Nephron progenitor cell (in vitro differentiated cells): ENCODE data around the gene KIAA1328.

ENCODE experiments used
- DNase-seq: peaks from one replicate; pipeline ENCODE4 v3.0.0; 2021
- H3K27ac Mint-ChIP-seq: 2 replicates; pipeline ENCODE4 v1.8.0; 2021; ENCODE audit warnings: mild to moderate bottlenecking, moderate library complexity, mixed read lengths
- H3K27me3 Mint-ChIP-seq: 2 replicates; pipeline ENCODE4 v1.8.0; 2021; ENCODE audit warnings: mild to moderate bottlenecking, low read depth, mixed read lengths; ENCODE audit not compliant: poor library complexity
- H3K36me3 Mint-ChIP-seq: 2 replicates; pipeline ENCODE4 v1.8.0; 2021; ENCODE audit warnings: low read depth, mixed read lengths
- H3K4me1 Mint-ChIP-seq: 2 replicates; pipeline ENCODE4 v1.8.0; 2021; ENCODE audit warnings: mixed read lengths
- H3K4me3 Mint-ChIP-seq: 2 replicates; pipeline ENCODE4 v1.8.0; 2021; ENCODE audit warnings: mild to moderate bottlenecking, moderate library complexity, mixed read lengths
- H3K9me3 Mint-ChIP-seq: 2 replicates; pipeline ENCODE4 v1.8.0; 2021; ENCODE audit warnings: mild to moderate bottlenecking, moderate library complexity, mixed read lengths
- TF ChIP-seq, protein P1 (sequence below): fragments of 200-600 bp; sonication (generic); IDR thresholded peaks from 2 replicates; pipeline ENCODE4 v1.5.0; 2021; ENCODE audit warnings: antibody characterized with exemption

Gene KIAA1328

DNA sequence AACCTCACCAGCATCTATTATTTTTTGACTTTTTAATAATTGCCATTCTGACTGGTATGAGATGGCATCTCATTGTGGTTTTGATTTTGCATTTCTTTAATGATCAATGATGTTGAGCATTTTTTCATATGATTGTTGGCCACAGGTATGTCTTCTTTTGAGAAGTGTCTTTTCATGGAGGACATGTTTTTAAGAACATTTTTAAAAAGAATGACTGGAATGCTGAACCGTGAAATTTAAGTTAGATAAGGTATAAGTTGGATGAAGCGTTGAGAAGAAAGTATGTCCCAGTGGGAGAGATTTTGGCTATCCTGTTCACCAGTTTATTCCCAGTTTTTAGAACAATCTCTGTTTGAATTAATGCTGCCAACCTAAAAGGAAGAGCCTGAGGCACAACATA, 370.8 kb downstream of the KIAA1328 start:
- no peak for DNase-seq
- no peak overlapping the region for H3K27ac Mint-ChIP-seq
- TF ChIP-seq, protein P1, sequence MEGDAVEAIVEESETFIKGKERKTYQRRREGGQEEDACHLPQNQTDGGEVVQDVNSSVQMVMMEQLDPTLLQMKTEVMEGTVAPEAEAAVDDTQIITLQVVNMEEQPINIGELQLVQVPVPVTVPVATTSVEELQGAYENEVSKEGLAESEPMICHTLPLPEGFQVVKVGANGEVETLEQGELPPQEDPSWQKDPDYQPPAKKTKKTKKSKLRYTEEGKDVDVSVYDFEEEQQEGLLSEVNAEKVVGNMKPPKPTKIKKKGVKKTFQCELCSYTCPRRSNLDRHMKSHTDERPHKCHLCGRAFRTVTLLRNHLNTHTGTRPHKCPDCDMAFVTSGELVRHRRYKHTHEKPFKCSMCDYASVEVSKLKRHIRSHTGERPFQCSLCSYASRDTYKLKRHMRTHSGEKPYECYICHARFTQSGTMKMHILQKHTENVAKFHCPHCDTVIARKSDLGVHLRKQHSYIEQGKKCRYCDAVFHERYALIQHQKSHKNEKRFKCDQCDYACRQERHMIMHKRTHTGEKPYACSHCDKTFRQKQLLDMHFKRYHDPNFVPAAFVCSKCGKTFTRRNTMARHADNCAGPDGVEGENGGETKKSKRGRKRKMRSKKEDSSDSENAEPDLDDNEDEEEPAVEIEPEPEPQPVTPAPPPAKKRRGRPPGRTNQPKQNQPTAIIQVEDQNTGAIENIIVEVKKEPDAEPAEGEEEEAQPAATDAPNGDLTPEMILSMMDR = no peak
- H3K9me3 Mint-ChIP-seq = peaks cover 37% of the 10 kb centered on the region
- H3K4me3 Mint-ChIP-seq = no peak overlapping the region
- no peaks in the 10 kb centered on the region for H3K4me1 Mint-ChIP-seq
- peaks cover 16% of the 10 kb centered on the region for H3K36me3 Mint-ChIP-seq
- no peaks in the 10 kb centered on the region for H3K27me3 Mint-ChIP-seq

DNA sequence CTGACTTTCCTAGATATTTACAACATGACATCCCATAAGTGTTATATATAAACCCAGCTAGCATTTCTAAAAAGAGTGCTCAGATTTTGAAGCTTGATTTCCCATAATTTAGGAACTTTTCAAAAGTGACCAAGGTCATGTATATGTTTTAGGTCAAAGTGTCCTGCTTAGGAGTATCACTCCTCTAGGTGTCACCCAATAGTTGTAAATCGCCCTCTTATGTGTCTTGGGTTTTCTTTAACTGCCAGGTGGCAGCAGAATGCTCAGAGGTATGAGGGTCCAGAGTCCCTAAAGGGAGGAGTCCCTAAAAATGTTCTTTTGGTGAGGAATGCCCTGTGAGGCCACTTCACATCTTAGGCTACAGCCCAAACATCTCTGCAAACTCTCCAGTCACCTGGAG, 378.4 kb downstream of the KIAA1328 start:
- Mint-ChIP-seq H3K27me3 (no peaks in the 10 kb centered on the region), H3K4me3 (no peak overlapping the region), H3K36me3 (peaks cover 9% of the 10 kb centered on the region), H3K4me1 (no peaks in the 10 kb centered on the region), H3K27ac (no peak overlapping the region), H3K9me3 (peaks cover 24% of the 10 kb centered on the region)
- TF ChIP-seq, protein P1 = no peak
- no peak for DNase-seq

DNA sequence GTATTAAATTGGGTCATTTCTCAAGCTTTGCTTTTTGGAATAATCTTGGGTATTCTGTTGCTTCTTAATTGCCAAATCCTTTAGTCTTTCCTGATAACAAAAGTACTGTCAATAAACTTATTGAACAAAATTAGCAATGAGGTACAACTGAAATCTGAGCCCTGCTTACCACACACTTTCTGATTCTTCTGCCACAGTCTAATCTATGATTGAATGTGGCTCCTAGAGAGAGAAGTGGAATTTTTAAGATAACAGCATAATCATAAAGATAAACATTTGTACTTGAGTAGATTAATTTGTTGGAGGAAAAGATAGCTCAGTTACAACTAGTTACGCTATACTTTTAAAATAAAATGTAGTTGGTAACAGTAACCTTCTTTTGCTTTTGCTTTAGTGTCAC, 381.9 kb downstream of the KIAA1328 start:
- Mint-ChIP-seq H3K27me3 (peaks cover 2% of the 10 kb centered on the region), H3K9me3 (peaks cover 27% of the 10 kb centered on the region), H3K36me3 (peaks cover 15% of the 10 kb centered on the region), H3K27ac (no peak overlapping the region), H3K4me1 (no peaks in the 10 kb centered on the region), H3K4me3 (no peak overlapping the region)
- TF ChIP-seq, protein P1 = no peak
- no peak for DNase-seq

DNA sequence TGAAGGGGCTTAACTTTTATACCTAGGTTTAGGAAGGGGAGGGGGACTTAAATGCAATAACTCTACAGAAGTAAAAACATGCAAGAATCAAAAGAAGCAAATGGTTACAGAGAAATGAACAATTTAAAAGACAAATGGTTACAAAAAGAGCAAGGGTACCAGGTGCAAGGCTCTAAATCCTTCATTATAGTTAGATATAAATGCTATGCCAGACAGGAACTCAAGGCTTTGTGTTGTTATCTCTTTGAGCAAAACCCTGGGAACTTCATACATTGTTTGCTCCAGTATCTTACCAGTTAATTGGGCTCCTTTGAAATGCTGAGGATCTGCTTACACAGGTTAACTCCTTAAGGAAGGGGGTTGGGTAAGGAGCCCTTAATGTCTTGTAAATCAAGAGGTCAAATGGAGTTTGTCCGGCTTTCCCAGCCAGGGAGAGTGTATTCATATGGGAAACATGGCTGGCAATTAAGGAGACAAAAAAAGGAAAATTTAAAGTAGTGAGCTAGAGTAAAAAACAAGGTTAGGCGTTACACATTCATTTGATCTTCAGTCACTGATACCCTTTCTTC, 389.2 kb downstream of the KIAA1328 start:
- H3K27me3 Mint-ChIP-seq = peaks cover 6% of the 10 kb centered on the region
- peaks cover 22% of the 10 kb centered on the region for H3K4me1 Mint-ChIP-seq
- DNase-seq = no peak
- peak overlapping the region; percentile 22 for H3K4me3 Mint-ChIP-seq
- TF ChIP-seq, protein P1 = no peak
- H3K27ac Mint-ChIP-seq = peak overlapping the region; percentile 95
- H3K36me3 Mint-ChIP-seq = peaks cover 49% of the 10 kb centered on the region
- peaks cover 66% of the 10 kb centered on the region for H3K9me3 Mint-ChIP-seq

DNA sequence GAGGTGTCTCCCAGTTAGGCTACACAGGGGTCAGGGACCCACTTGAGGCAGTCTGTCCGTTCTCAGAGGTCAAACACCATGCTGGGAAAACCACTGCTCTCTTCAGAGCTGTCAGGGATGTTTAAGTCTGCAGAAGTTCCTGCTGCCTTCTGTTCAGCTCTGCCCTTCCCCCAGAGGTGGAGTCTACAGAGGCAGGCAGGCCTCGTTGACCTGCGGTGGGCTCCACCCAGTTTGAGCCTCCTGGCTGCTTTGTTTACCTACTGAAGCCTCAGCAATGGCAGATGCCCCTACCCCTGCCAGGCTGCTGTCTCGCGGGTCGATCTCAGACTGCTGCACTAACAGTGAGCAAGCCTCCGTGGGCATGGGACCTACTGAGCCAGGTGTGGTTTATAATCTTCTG, 390.3 kb downstream of the KIAA1328 start:
- H3K9me3 Mint-ChIP-seq = peaks cover 54% of the 10 kb centered on the region
- no peak overlapping the region for H3K4me3 Mint-ChIP-seq
- H3K4me1 Mint-ChIP-seq = peaks cover 22% of the 10 kb centered on the region
- TF ChIP-seq, protein P1 = no peak
- no peak overlapping the region for H3K27ac Mint-ChIP-seq
- no peak for DNase-seq
- H3K27me3 Mint-ChIP-seq = peaks cover 6% of the 10 kb centered on the region
- peaks cover 43% of the 10 kb centered on the region for H3K36me3 Mint-ChIP-seq

DNA sequence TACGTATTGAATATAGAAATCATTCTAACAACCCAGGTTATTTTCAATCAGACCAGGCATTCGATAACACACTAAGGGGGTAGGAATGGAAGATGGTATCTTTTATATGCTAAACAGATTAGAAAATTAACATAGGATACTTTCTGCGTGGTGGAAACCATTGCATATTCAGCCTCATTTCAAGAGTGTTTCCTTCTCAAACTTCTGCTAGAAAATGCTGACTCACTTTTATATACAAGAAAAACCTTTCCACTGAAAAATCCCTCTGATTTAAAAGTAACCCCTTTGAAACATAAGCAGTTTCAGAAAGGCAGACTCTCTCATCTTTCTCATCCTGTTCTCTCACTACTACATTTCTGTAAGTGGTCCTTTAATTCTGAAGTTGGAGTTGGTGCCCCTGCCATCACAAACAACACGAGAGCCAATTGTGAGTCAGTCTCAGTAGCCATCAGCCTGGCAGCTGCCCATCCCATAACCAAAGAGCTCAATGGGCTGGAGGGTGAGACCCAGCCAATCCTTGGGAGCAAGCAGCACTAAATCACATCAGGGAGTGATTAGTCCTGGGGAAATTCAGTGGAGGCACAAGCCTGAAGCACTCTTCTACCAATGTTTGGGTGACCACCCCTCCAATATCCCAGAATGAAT, 393.5 kb downstream of the KIAA1328 start:
- TF ChIP-seq, protein P1 = no peak
- Mint-ChIP-seq H3K27me3 (peaks cover 6% of the 10 kb centered on the region), H3K36me3 (peaks cover 17% of the 10 kb centered on the region), H3K4me1 (peaks cover 28% of the 10 kb centered on the region), H3K9me3 (peaks cover 22% of the 10 kb centered on the region), H3K4me3 (no peak overlapping the region), H3K27ac (peak overlapping the region; percentile 87)
- DNase-seq = no peak
